Measurements from ENCODE around the gene TLL1.

TLL1 gene

GRCh38 chr4:165965503-165965902 lies 92.5 kb downstream of the TLL1 start:
- Histone ChIP-seq H3K27ac (no peak overlapping the region), H3K4me3 (no peak overlapping the region)
- DNase-seq (ENCODE audit: low spot score): no peak
- TF ChIP-seq CTCF (IDR thresholded peaks at IDR 0.05): no peak

GRCh38 chr4:165966833-165967232 lies 93.8 kb downstream of the TLL1 start:
- no peak for TF ChIP-seq CTCF (IDR thresholded peaks at IDR 0.05)

GRCh38 chr4:165967486-165967885 lies 94.4 kb downstream of the TLL1 start:
- no peak for TF ChIP-seq CTCF (IDR thresholded peaks at IDR 0.05)
- no peak overlapping the region for H3K4me3 ChIP-seq
- no peak for DNase-seq (ENCODE audit: low spot score)
- H3K27ac ChIP-seq: no peak overlapping the region

More at GRCh38 chr4:165966833-165967232, 93.8 kb downstream of the TLL1 start:
- Histone ChIP-seq H3K27ac (no peak overlapping the region), H3K4me3 (no peak overlapping the region)
- no peak for DNase-seq (ENCODE audit: low spot score)

- no peak for TF ChIP-seq CTCF (IDR thresholded peaks at IDR 0.05)
- no peak for DNase-seq (ENCODE audit: low spot score)
- no peak overlapping the region for H3K4me3 ChIP-seq
- no peak overlapping the region for H3K27ac ChIP-seq
Measured at GRCh38 chr4:165970703-165971420, 97.8 kb downstream of the TLL1 start.

GRCh38 chr4:165971446-165971845 lies 98.4 kb downstream of the TLL1 start:
- Histone ChIP-seq H3K4me3 (no peak overlapping the region), H3K27ac (no peak overlapping the region)
- DNase-seq (ENCODE audit: low spot score): no peak
- TF ChIP-seq CTCF (IDR thresholded peaks at IDR 0.05): no peak

- Histone ChIP-seq H3K27ac (no peak overlapping the region), H3K4me3 (no peak overlapping the region)
- no peak for TF ChIP-seq CTCF (IDR thresholded peaks at IDR 0.05)
- no peak for DNase-seq (ENCODE audit: low spot score)
Measured at GRCh38 chr4:165971933-165972332, 98.9 kb downstream of the TLL1 start.

GRCh38 chr4:165972747-165973146 lies 99.7 kb downstream of the TLL1 start:
- no peak for TF ChIP-seq CTCF (IDR thresholded peaks at IDR 0.05)
- no peak overlapping the region for H3K4me3 ChIP-seq
- H3K27ac ChIP-seq: no peak overlapping the region
- DNase-seq (ENCODE audit: low spot score): no peak
